ENCODE measurements around the gene TRIM2.

- TF ChIP-seq CTCF (IDR thresholded peaks at IDR 0.05) (no peak), POLR2A (IDR thresholded peaks at IDR 0.05) (no peak)
These were observed 19.7 kb downstream of the TRIM2 start for GRCh38 chr4:153223930-153224329.
